DND-41 (cell line): Measurements from ENCODE around the gene FRY.

ENCODE experiments used
- ATAC-seq: fragments of 200-7000 bp; cut with Tn5 transposase; 3 replicates; pipeline ENCODE4 v1.9.1; 2021; ENCODE audit warnings: low read depth; ENCODE audit not compliant: insufficient read depth
- DNase-seq: peaks from one replicate; pipeline ENCODE4 v3.0.0-alpha.2; 2020
- H2AFZ ChIP-seq: 2 replicates; pipeline ENCODE4 v1.6.0; 2012; ENCODE audit warnings: low read depth, low read length
- H3K27ac ChIP-seq: 2 replicates; pipeline ENCODE4 v1.5.1; 2012; ENCODE audit warnings: low read length, inconsistent platforms
- H3K27me3 ChIP-seq: fragments of 200-600 bp; sonication (generic); 2 replicates; pipeline ENCODE4 v1.6.0; 2012; ENCODE audit warnings: low read length, mild to moderate bottlenecking, inconsistent platforms; ENCODE audit not compliant: insufficient read depth, poor library complexity
- H3K36me3 ChIP-seq: 2 replicates; pipeline ENCODE4 v1.5.1; 2012; ENCODE audit warnings: low read length, inconsistent platforms; ENCODE audit not compliant: insufficient read depth
- H3K4me1 ChIP-seq: 2 replicates; pipeline ENCODE4 v1.5.1; 2012; ENCODE audit warnings: mild to moderate bottlenecking, low read length; ENCODE audit not compliant: insufficient read depth
- H3K4me2 ChIP-seq: 2 replicates; pipeline ENCODE4 v1.6.0; 2012; ENCODE audit warnings: mild to moderate bottlenecking, moderate library complexity, low read length, inconsistent platforms; ENCODE audit not compliant: insufficient read depth
- H3K4me3 ChIP-seq, 2 experiments: fragments of 200-600 bp in 1 of 2; shearing (Covaris generic) in 1 of 2; 2 replicates each; pipeline ENCODE4 v1.5.1; 2012 to 2016; ENCODE audit warnings: inconsistent platforms in 2 of 2, low read length in 2 of 2, mild to moderate bottlenecking in 2 of 2, low read depth in 1 of 2, moderate library complexity in 1 of 2
- H3K79me2 ChIP-seq: 2 replicates; pipeline ENCODE4 v1.6.0; 2012; ENCODE audit warnings: low read length, inconsistent platforms; ENCODE audit not compliant: insufficient read depth
- H3K9ac ChIP-seq: 2 replicates; pipeline ENCODE4 v1.6.0; 2012; ENCODE audit warnings: low read depth, mild to moderate bottlenecking, inconsistent platforms, low read length, moderate library complexity
- H3K9me3 ChIP-seq: 2 replicates; pipeline ENCODE4 v1.5.1; 2012; ENCODE audit warnings: low read length, moderate library complexity, mild to moderate bottlenecking, inconsistent platforms; ENCODE audit not compliant: insufficient read depth, severe bottlenecking
- H4K20me1 ChIP-seq: 2 replicates; pipeline ENCODE4 v1.6.0; 2012; ENCODE audit warnings: low read length; ENCODE audit not compliant: insufficient read depth
- EZH2 ChIP-seq: IDR thresholded peaks from 3 replicates; pipeline ENCODE4 v1.6.1; 2012; ENCODE audit warnings: borderline replicate concordance, low read depth, mild to moderate bottlenecking, moderate library complexity, low read length, inconsistent platforms; ENCODE audit not compliant: severe bottlenecking
- TF ChIP-seq, protein P1 (sequence below): IDR thresholded peaks from 2 replicates; pipeline ENCODE4 v1.5.1; 2012; ENCODE audit warnings: borderline replicate concordance, low read length, moderate library complexity, mild to moderate bottlenecking; ENCODE audit not compliant: poor library complexity, severe bottlenecking; ENCODE audit errors: extremely low read depth

Gene FRY

DNA sequence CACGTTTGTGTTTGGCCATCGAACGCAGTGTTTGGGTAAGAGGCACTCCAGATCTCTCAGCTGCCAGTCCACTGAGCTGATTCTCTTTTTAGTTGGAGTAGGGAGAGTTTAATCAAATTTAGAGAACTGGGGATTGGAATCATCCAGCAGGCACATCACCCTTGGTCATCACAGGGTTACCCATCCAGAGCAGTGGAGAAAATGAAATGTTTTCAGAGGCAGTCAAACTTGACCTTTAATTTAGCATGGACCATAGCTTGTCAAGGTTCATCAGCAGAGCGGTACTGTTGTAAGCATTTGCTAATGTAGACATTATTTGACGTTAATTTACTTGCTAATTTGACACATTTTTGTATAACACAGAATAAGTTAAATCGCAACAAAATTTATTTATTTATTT is 18.4 kb upstream of the FRY start:
- Histone ChIP-seq H4K20me1 (no peaks in the 10 kb centered on the region), H3K4me3 (no peak overlapping the region), H3K36me3 (no peaks in the 10 kb centered on the region), H3K27me3 (peaks cover 7% of the 10 kb centered on the region), H2AFZ (no peak overlapping the region), H3K79me2 (no peaks in the 10 kb centered on the region), H3K9ac (no peak overlapping the region), H3K4me2 (no peak overlapping the region), H3K9me3 (no peaks in the 10 kb centered on the region), H3K4me1 (no peaks in the 10 kb centered on the region), H3K27ac (no peak overlapping the region)
- DNase-seq (no peak), ATAC-seq (no peak)
- TF ChIP-seq, protein P1, sequence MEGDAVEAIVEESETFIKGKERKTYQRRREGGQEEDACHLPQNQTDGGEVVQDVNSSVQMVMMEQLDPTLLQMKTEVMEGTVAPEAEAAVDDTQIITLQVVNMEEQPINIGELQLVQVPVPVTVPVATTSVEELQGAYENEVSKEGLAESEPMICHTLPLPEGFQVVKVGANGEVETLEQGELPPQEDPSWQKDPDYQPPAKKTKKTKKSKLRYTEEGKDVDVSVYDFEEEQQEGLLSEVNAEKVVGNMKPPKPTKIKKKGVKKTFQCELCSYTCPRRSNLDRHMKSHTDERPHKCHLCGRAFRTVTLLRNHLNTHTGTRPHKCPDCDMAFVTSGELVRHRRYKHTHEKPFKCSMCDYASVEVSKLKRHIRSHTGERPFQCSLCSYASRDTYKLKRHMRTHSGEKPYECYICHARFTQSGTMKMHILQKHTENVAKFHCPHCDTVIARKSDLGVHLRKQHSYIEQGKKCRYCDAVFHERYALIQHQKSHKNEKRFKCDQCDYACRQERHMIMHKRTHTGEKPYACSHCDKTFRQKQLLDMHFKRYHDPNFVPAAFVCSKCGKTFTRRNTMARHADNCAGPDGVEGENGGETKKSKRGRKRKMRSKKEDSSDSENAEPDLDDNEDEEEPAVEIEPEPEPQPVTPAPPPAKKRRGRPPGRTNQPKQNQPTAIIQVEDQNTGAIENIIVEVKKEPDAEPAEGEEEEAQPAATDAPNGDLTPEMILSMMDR, result no peak

DNA sequence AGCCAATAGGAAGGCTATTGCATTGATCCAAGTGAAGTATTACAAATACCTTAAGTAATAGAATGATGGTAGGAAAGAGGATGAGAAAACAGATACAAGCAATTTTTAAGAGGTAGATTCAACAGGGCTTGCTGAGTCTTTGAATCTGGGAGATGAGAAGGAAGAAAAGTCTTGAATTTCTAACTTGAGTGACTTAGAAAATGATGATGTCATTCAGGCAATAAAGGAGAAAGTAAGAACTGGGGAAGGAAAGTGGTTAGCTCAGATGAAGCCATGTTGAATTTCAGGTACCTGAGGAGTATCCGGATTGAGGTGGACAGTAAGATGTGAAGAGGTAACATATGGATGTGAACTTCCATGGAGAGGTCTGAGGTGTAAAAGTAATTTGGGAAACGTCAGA is 15.5 kb upstream of the FRY start:
- H3K27me3 ChIP-seq, result peaks cover 4% of the 10 kb centered on the region
- H3K27ac ChIP-seq, result no peak overlapping the region
- no peaks in the 10 kb centered on the region for H3K36me3 ChIP-seq
- ATAC-seq, result no peak
- H3K9ac ChIP-seq, result no peak overlapping the region
- no peaks in the 10 kb centered on the region for H4K20me1 ChIP-seq
- DNase-seq, result no peak
- H3K79me2 ChIP-seq, result no peaks in the 10 kb centered on the region
- H3K4me1 ChIP-seq, result no peaks in the 10 kb centered on the region
- no peak for TF ChIP-seq EZH2
- TF ChIP-seq, protein P1, result no peak
- no peak overlapping the region for H3K4me2 ChIP-seq
- no peaks in the 10 kb centered on the region for H3K9me3 ChIP-seq
- H2AFZ ChIP-seq, result no peak overlapping the region
- no peak overlapping the region for H3K4me3 ChIP-seq

DNA sequence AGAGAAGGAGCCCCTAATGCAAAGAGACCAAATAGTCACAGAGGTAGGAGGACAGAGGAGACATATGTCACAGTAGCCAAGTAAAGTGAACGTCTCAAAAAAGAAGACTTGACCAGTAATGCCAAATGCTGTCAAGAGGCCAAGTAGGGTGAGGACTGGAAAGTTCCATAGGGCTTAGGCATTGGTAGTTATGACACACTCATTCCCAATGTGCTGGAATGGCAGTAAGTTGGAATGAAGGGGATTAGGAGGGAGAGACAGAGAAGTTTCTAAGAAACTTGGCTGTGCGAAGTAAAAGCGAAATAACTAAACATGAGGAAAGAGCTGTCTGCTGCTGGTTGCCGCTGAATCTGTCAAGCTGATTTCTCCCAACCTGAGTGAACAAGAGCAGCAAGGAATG is 14.9 kb upstream of the FRY start:
- ATAC-seq, result no peak
- H3K4me2 ChIP-seq, result no peak overlapping the region
- TF ChIP-seq, protein P1, result no peak
- TF ChIP-seq EZH2, result no peak
- DNase-seq, result no peak
- no peaks in the 10 kb centered on the region for H3K36me3 ChIP-seq
- H3K79me2 ChIP-seq, result no peaks in the 10 kb centered on the region
- H3K27ac ChIP-seq, result no peak overlapping the region
- H3K27me3 ChIP-seq, result peaks cover 4% of the 10 kb centered on the region
- H3K4me3 ChIP-seq, result no peak overlapping the region
- H2AFZ ChIP-seq, result no peak overlapping the region
- H4K20me1 ChIP-seq, result no peaks in the 10 kb centered on the region
- H3K9me3 ChIP-seq, result no peaks in the 10 kb centered on the region
- no peaks in the 10 kb centered on the region for H3K4me1 ChIP-seq
- H3K9ac ChIP-seq, result no peak overlapping the region

DNA sequence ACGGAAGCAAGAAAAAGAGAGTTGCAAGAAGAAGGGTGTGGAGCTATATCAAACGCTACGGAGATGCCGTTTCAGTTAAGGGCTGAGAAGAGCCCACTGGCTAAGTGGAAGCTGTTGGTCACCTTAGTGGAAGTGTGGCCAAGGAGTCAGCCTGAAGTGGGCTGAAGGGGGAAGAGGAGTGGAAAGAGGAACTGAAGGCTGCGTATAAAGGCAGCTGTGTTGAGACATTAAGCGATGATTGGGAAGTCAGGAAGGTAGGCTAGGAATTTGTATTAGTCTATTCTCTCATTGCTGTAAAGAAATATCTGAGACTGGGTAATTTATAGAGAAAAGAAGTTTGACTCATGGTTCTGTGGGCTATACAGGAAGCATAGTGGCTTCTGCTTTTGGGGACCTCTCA is 14.1 kb upstream of the FRY start:
- no peak overlapping the region for H3K27ac ChIP-seq
- H4K20me1 ChIP-seq, result no peaks in the 10 kb centered on the region
- ATAC-seq, result no peak
- H2AFZ ChIP-seq, result no peak overlapping the region
- no peak overlapping the region for H3K9ac ChIP-seq
- TF ChIP-seq, protein P1, result no peak
- TF ChIP-seq EZH2, result no peak
- H3K4me3 ChIP-seq, result no peak overlapping the region
- no peaks in the 10 kb centered on the region for H3K9me3 ChIP-seq
- H3K4me2 ChIP-seq, result no peak overlapping the region
- H3K79me2 ChIP-seq, result no peaks in the 10 kb centered on the region
- DNase-seq, result no peak
- H3K36me3 ChIP-seq, result no peaks in the 10 kb centered on the region
- no peaks in the 10 kb centered on the region for H3K4me1 ChIP-seq
- peaks cover 4% of the 10 kb centered on the region for H3K27me3 ChIP-seq
